ENCODE data around the gene PTPRM.

The PTPRM gene

DNA sequence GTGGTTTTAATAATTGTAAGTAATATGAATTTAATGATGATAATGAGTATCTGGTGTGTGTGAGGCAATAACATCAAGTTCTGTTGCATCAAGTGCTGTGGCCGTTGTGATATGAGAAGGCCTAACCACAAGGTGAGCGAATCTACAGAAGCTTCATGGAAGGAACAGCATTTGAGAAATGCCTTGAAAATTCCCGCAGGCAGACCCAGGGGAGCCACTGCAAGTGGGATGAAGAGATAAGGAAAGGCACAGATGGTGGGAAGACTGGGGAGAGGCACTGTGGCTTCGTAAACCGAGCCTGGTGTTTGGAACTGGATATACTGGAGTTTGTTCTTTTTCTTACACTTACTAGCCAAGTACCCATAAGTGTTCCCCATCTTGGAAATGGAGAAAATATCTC lies 357.5 kb downstream of the PTPRM start:
- no peaks in the 10 kb centered on the region for H3K36me3 ChIP-seq (ENCODE audit: insufficient read depth, low read length)
- H3K4me2 ChIP-seq (ENCODE audit: low read depth, low read length, poor library complexity, severe bottlenecking) = no peak overlapping the region
- H3K27me3 ChIP-seq (ENCODE audit: insufficient read depth, low read length, poor library complexity, severe bottlenecking) = no peaks in the 10 kb centered on the region
- H3K4me1 ChIP-seq (ENCODE audit: insufficient read depth, low read length, poor library complexity, severe bottlenecking) = no peaks in the 10 kb centered on the region
- no peaks in the 10 kb centered on the region for H4K20me1 ChIP-seq (ENCODE audit: insufficient read depth, low read length, poor library complexity, severe bottlenecking)
- no peak overlapping the region for H3K4me3 ChIP-seq (ENCODE audit: low read length, poor library complexity, severe bottlenecking)
- no peak overlapping the region for H2AFZ ChIP-seq (ENCODE audit: low read length)
- no peaks in the 10 kb centered on the region for H3K9me2 ChIP-seq (replicated peaks; ENCODE audit: low read depth, low read length)
- H3F3A ChIP-seq (ENCODE audit: low read depth) = no peaks in the 10 kb centered on the region
- TF ChIP-seq, protein P1, sequence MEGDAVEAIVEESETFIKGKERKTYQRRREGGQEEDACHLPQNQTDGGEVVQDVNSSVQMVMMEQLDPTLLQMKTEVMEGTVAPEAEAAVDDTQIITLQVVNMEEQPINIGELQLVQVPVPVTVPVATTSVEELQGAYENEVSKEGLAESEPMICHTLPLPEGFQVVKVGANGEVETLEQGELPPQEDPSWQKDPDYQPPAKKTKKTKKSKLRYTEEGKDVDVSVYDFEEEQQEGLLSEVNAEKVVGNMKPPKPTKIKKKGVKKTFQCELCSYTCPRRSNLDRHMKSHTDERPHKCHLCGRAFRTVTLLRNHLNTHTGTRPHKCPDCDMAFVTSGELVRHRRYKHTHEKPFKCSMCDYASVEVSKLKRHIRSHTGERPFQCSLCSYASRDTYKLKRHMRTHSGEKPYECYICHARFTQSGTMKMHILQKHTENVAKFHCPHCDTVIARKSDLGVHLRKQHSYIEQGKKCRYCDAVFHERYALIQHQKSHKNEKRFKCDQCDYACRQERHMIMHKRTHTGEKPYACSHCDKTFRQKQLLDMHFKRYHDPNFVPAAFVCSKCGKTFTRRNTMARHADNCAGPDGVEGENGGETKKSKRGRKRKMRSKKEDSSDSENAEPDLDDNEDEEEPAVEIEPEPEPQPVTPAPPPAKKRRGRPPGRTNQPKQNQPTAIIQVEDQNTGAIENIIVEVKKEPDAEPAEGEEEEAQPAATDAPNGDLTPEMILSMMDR (conservative IDR thresholded peaks at IDR 0.05; ENCODE audit: low read length) = no peak
- no peak for TF ChIP-seq EZH2phosphoT487 (IDR thresholded peaks at IDR 0.05; ENCODE audit: borderline replicate concordance)
- H3K9me3 ChIP-seq (ENCODE audit: insufficient read depth, low read depth, low read length) = no peaks in the 10 kb centered on the region; the same call in 1 of the 2 replicates
- no peaks in the 10 kb centered on the region for H3K79me2 ChIP-seq (ENCODE audit: insufficient read depth, low read length)
- H3K9ac ChIP-seq (ENCODE audit: low read depth, low read length, poor library complexity, severe bottlenecking) = no peak overlapping the region

GRCh38 chr18:7926526-7926925 lies 359.4 kb downstream of the PTPRM start:
- TF ChIP-seq EZH2phosphoT487 (IDR thresholded peaks at IDR 0.05; ENCODE audit: borderline replicate concordance) = no peak
- TF ChIP-seq, protein P1 (conservative IDR thresholded peaks at IDR 0.05; ENCODE audit: low read length) = peak; percentile 34; the same call in 1 of the 2 replicates
- Histone ChIP-seq H2AFZ (ENCODE audit: low read length) (no peak overlapping the region), H3K27me3 (ENCODE audit: insufficient read depth, low read length, poor library complexity, severe bottlenecking) (no peaks in the 10 kb centered on the region), H3K4me3 (ENCODE audit: low read length, poor library complexity, severe bottlenecking) (no peak overlapping the region), H3K36me3 (ENCODE audit: insufficient read depth, low read length) (no peaks in the 10 kb centered on the region), H3K9ac (ENCODE audit: low read depth, low read length, poor library complexity, severe bottlenecking) (no peak overlapping the region), H3K9me2 (replicated peaks; ENCODE audit: low read depth, low read length) (no peaks in the 10 kb centered on the region), H4K20me1 (ENCODE audit: insufficient read depth, low read length, poor library complexity, severe bottlenecking) (no peaks in the 10 kb centered on the region), H3K9me3 (ENCODE audit: insufficient read depth, low read depth, low read length) (no peaks in the 10 kb centered on the region; the same call in 1 of the 2 replicates), H3K4me1 (ENCODE audit: insufficient read depth, low read length, poor library complexity, severe bottlenecking) (no peaks in the 10 kb centered on the region), H3F3A (ENCODE audit: low read depth) (no peaks in the 10 kb centered on the region), H3K4me2 (ENCODE audit: low read depth, low read length, poor library complexity, severe bottlenecking) (no peak overlapping the region), H3K79me2 (ENCODE audit: insufficient read depth, low read length) (no peaks in the 10 kb centered on the region)

DNA sequence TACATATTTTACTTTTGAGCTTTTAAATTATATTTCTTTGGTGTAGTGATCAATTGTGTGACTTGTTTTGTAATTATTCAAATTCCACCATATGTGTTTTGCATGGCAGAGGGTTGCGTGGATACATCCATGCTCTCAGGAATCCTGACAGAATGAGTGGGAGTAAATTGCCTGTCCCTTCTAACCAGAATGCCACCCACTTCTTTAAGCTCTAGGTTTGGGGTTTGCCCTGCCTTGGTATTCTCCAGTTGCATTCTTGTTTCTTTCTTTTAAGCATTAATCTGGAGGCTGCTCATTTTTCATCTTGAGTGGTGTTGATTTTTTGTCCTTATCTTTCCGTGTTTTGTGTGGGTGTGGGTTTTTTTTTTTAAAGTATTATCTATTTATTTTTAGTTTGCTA lies 360.0 kb downstream of the PTPRM start:
- H3K4me3 ChIP-seq (ENCODE audit: low read length, poor library complexity, severe bottlenecking) = no peak overlapping the region
- no peak for TF ChIP-seq EZH2phosphoT487 (IDR thresholded peaks at IDR 0.05; ENCODE audit: borderline replicate concordance)
- H3K4me2 ChIP-seq (ENCODE audit: low read depth, low read length, poor library complexity, severe bottlenecking) = no peak overlapping the region
- H3F3A ChIP-seq (ENCODE audit: low read depth) = no peaks in the 10 kb centered on the region
- no peaks in the 10 kb centered on the region for H4K20me1 ChIP-seq (ENCODE audit: insufficient read depth, low read length, poor library complexity, severe bottlenecking)
- no peaks in the 10 kb centered on the region for H3K4me1 ChIP-seq (ENCODE audit: insufficient read depth, low read length, poor library complexity, severe bottlenecking)
- H3K36me3 ChIP-seq (ENCODE audit: insufficient read depth, low read length) = no peaks in the 10 kb centered on the region
- no peaks in the 10 kb centered on the region for H3K79me2 ChIP-seq (ENCODE audit: insufficient read depth, low read length)
- no peak overlapping the region for H2AFZ ChIP-seq (ENCODE audit: low read length)
- H3K9me2 ChIP-seq (replicated peaks; ENCODE audit: low read depth, low read length) = no peaks in the 10 kb centered on the region
- H3K9ac ChIP-seq (ENCODE audit: low read depth, low read length, poor library complexity, severe bottlenecking) = no peak overlapping the region
- H3K27me3 ChIP-seq (ENCODE audit: insufficient read depth, low read length, poor library complexity, severe bottlenecking) = no peaks in the 10 kb centered on the region
- H3K9me3 ChIP-seq (ENCODE audit: insufficient read depth, low read depth, low read length) = no peaks in the 10 kb centered on the region; the same call in 1 of the 2 replicates

DNA sequence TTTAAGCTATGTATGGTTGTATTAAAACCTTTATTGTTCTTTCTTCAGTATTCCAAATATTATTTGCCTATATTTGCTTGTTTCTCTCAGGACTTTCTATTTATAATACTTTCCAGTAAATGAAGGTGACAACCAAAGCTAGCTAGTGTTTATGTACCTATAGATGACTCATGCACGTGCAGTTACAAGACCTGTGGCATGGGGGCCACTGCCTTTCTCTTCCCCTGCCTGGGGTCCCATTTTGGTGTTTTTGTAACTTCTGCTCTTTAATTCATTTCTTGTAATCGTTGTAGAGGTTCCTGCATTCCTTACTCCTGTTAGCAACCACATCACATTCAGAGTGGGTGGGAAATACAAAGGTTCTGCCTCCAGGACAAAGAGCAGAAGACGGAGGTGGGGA lies 364.6 kb downstream of the PTPRM start:
- H3K9me3 ChIP-seq (ENCODE audit: insufficient read depth, low read depth, low read length) = no peaks in the 10 kb centered on the region
- no peak overlapping the region for H3K9ac ChIP-seq (ENCODE audit: low read depth, low read length, poor library complexity, severe bottlenecking)
- H3F3A ChIP-seq (ENCODE audit: low read depth) = no peaks in the 10 kb centered on the region
- no peak overlapping the region for H2AFZ ChIP-seq (ENCODE audit: low read length)
- no peaks in the 10 kb centered on the region for H3K36me3 ChIP-seq (ENCODE audit: insufficient read depth, low read length)
- H4K20me1 ChIP-seq (ENCODE audit: insufficient read depth, low read length, poor library complexity, severe bottlenecking) = no peaks in the 10 kb centered on the region
- no peak for TF ChIP-seq EZH2phosphoT487 (IDR thresholded peaks at IDR 0.05; ENCODE audit: borderline replicate concordance)
- TF ChIP-seq, protein P1 (conservative IDR thresholded peaks at IDR 0.05; ENCODE audit: low read length) = no peak
- H3K4me2 ChIP-seq (ENCODE audit: low read depth, low read length, poor library complexity, severe bottlenecking) = no peak overlapping the region
- no peaks in the 10 kb centered on the region for H3K79me2 ChIP-seq (ENCODE audit: insufficient read depth, low read length)
- no peaks in the 10 kb centered on the region for H3K9me2 ChIP-seq (replicated peaks; ENCODE audit: low read depth, low read length)
- no peak overlapping the region for H3K4me3 ChIP-seq (ENCODE audit: low read length, poor library complexity, severe bottlenecking)
- no peaks in the 10 kb centered on the region for H3K27me3 ChIP-seq (ENCODE audit: insufficient read depth, low read length, poor library complexity, severe bottlenecking)
- no peaks in the 10 kb centered on the region for H3K4me1 ChIP-seq (ENCODE audit: insufficient read depth, low read length, poor library complexity, severe bottlenecking)

All from Loucy (cell line).